Activated CD4-positive, alpha-beta T cell treated with anti-CD3 and anti-CD28 coated beads, Interleukin-2, amount 10 ng/mL, durations not matched to agents 24 days and 14 days (primary cell): ENCODE measurements around the gene CDC14B. TPM values are rescaled to one million over a fixed set of nuclear protein-coding genes. Genes with fewer than 3 reads are reported as not detected.
"Not testable (repeated sequence)": the region's sequence is repeated elsewhere in the genome, so short reads cannot be mapped to it uniquely, and the experiment has no call there.

ENCODE experiments used
- DNase-seq: peaks from one replicate; pipeline ENCODE4 v3.0.0; 2022
- H3K27ac Mint-ChIP-seq: one replicate; pipeline ENCODE4 v1.8.0; 2022; ENCODE audit warnings: mild to moderate bottlenecking, mixed read lengths
- H3K27me3 Mint-ChIP-seq: one replicate; pipeline ENCODE4 v1.8.0; 2022; ENCODE audit warnings: mixed read lengths
- H3K36me3 Mint-ChIP-seq: one replicate; pipeline ENCODE4 v1.8.0; 2022; ENCODE audit warnings: low read depth, mild to moderate bottlenecking, mixed read lengths
- H3K4me1 Mint-ChIP-seq: one replicate; pipeline ENCODE4 v1.8.0; 2021; ENCODE audit warnings: mixed read lengths
- H3K4me3 Mint-ChIP-seq: one replicate; pipeline ENCODE4 v1.8.0; 2022; ENCODE audit warnings: mild to moderate bottlenecking, moderate library complexity, mixed read lengths
- H3K9me3 Mint-ChIP-seq: one replicate; pipeline ENCODE4 v1.8.0; 2021; ENCODE audit warnings: mixed read lengths
- intact Hi-C: fragments of 100-400 bp; cut with micrococcal nuclease; formaldehyde crosslinking; loops from one replicate; pipeline ENCODE4 v1.15.1; 2023
- total RNA-seq: library from RNA; stranded (reverse); gene quantifications from 2 replicates; pipeline ENCODE4 v1.2.3, GENCODE V29; 2022

The CDC14B gene
- total RNA-seq: 1.0 and 1.1 TPM in 2 replicates

GRCh38 chr9:96619491-96620180 lies at the start of gene CDC14B:
TSS of gene CDC14B (minus strand) at chr9:96619843. CDS start at chr9:96619378, 465 bp downstream.
- no peaks in the 10 kb centered on the region for H3K36me3 Mint-ChIP-seq
- H3K27ac Mint-ChIP-seq: no peak within 1 kb of the TSS
- H3K9me3 Mint-ChIP-seq: no peaks in the 10 kb centered on the region
- peak; percentile 86 for DNase-seq
- H3K27me3 Mint-ChIP-seq: peaks cover 48% of the 10 kb centered on the region
- peaks cover 4% of the 10 kb centered on the region for H3K4me1 Mint-ChIP-seq
- H3K4me3 Mint-ChIP-seq: peak within 1 kb of the TSS; percentile 60
- intact Hi-C loops: no loop called here

- H3K4me3 Mint-ChIP-seq: no peak overlapping the region
- peaks cover 2% of the 10 kb centered on the region for H3K27me3 Mint-ChIP-seq
- H3K27ac Mint-ChIP-seq: no peak overlapping the region
- no peak for DNase-seq
- intact Hi-C loops: no loop called here
- no peaks in the 10 kb centered on the region for H3K36me3 Mint-ChIP-seq
- H3K4me1 Mint-ChIP-seq: peaks cover 2% of the 10 kb centered on the region
- H3K9me3 Mint-ChIP-seq: no peaks in the 10 kb centered on the region
Measured at GRCh38 chr9:96668868-96669534, 49.4 kb upstream of the CDC14B start.

- no peak overlapping the region for H3K27ac Mint-ChIP-seq
- H3K4me1 Mint-ChIP-seq: peaks cover 2% of the 10 kb centered on the region
- H3K4me3 Mint-ChIP-seq: no peak overlapping the region
- H3K9me3 Mint-ChIP-seq: no peaks in the 10 kb centered on the region
- no peaks in the 10 kb centered on the region for H3K36me3 Mint-ChIP-seq
- intact Hi-C loops: loop anchor here (1.0 kb wide), 1 partner anchor 340 kb away; no protein-coding TSS in a partner anchor
- peaks cover 5% of the 10 kb centered on the region for H3K27me3 Mint-ChIP-seq
- DNase-seq: no peak
Measured at GRCh38 chr9:96667363-96667728, 47.7 kb upstream of the CDC14B start.

- not testable (repeated sequence) for H3K27me3 Mint-ChIP-seq, H3K9me3 Mint-ChIP-seq, H3K36me3 Mint-ChIP-seq, H3K4me1 Mint-ChIP-seq, H3K27ac Mint-ChIP-seq, H3K4me3 Mint-ChIP-seq
- peak; percentile 68 for DNase-seq
- intact Hi-C loops: loop anchor here (1.0 kb wide), 1 partner anchor 340 kb away; no protein-coding TSS in a partner anchor
Measured at GRCh38 chr9:96666653-96667362, 47.2 kb upstream of the CDC14B start.

- H3K27ac Mint-ChIP-seq: no peak overlapping the region
- no peak for DNase-seq
- H3K27me3 Mint-ChIP-seq: peaks cover 5% of the 10 kb centered on the region
- no peaks in the 10 kb centered on the region for H3K36me3 Mint-ChIP-seq
- no peak overlapping the region for H3K4me3 Mint-ChIP-seq
- H3K9me3 Mint-ChIP-seq: no peaks in the 10 kb centered on the region
- peaks cover 2% of the 10 kb centered on the region for H3K4me1 Mint-ChIP-seq
- intact Hi-C loops: no loop called here
Measured at GRCh38 chr9:96665789-96666188, 46.1 kb upstream of the CDC14B start.

GRCh38 chr9:96663506-96664120 lies 44.0 kb upstream of the CDC14B start:
- peaks cover 2% of the 10 kb centered on the region for H3K4me1 Mint-ChIP-seq
- no peak overlapping the region for H3K27ac Mint-ChIP-seq
- peaks cover 5% of the 10 kb centered on the region for H3K27me3 Mint-ChIP-seq
- no peaks in the 10 kb centered on the region for H3K9me3 Mint-ChIP-seq
- H3K4me3 Mint-ChIP-seq: no peak overlapping the region
- H3K36me3 Mint-ChIP-seq: no peaks in the 10 kb centered on the region
- intact Hi-C loops: no loop called here
- no peak for DNase-seq

GRCh38 chr9:96661711-96662110 lies 42.1 kb upstream of the CDC14B start:
- Mint-ChIP-seq H3K4me1 (peaks cover 2% of the 10 kb centered on the region), H3K36me3 (no peaks in the 10 kb centered on the region), H3K27me3 (peaks cover 14% of the 10 kb centered on the region), H3K4me3 (no peak overlapping the region), H3K9me3 (no peaks in the 10 kb centered on the region), H3K27ac (no peak overlapping the region)
- intact Hi-C loops: no loop called here
- no peak for DNase-seq

- Mint-ChIP-seq H3K27ac (no peak overlapping the region), H3K36me3 (no peaks in the 10 kb centered on the region), H3K27me3 (peaks cover 15% of the 10 kb centered on the region), H3K4me3 (no peak overlapping the region), H3K9me3 (no peaks in the 10 kb centered on the region), H3K4me1 (peaks cover 4% of the 10 kb centered on the region)
- intact Hi-C loops: no loop called here
- no peak for DNase-seq
Measured at GRCh38 chr9:96660692-96661248, 41.1 kb upstream of the CDC14B start.

- no peaks in the 10 kb centered on the region for H3K36me3 Mint-ChIP-seq
- peak; percentile 92 for DNase-seq
- peak within 1 kb of the TSS; percentile 88 for H3K27ac Mint-ChIP-seq
- H3K4me3 Mint-ChIP-seq: peak within 1 kb of the TSS; percentile 89
- peaks cover 10% of the 10 kb centered on the region for H3K27me3 Mint-ChIP-seq
- H3K4me1 Mint-ChIP-seq: peaks cover 12% of the 10 kb centered on the region
- intact Hi-C loops: loop anchor here (1.0 kb wide), 1 partner anchor 237 kb away; the partner anchor contains the start of gene ZNF367
- H3K9me3 Mint-ChIP-seq: no peaks in the 10 kb centered on the region
Measured at GRCh38 chr9:96655198-96655851, 35.7 kb upstream of the CDC14B start, which contains the start of gene PRXL2C. TSS of gene PRXL2C (minus strand) at chr9:96655317. CDS start at chr9:96655281, 36 bp downstream.

- Mint-ChIP-seq H3K4me1 (peaks cover 12% of the 10 kb centered on the region), H3K9me3 (no peaks in the 10 kb centered on the region), H3K4me3 (peak overlapping the region; percentile 89), H3K27ac (peak overlapping the region; percentile 88), H3K36me3 (peaks cover 4% of the 10 kb centered on the region), H3K27me3 (peaks cover 10% of the 10 kb centered on the region)
- DNase-seq: peak; percentile 88
- intact Hi-C loops: loop anchor here (1.0 to 5.0 kb wide), 2 partner anchors 87 to 236 kb away; partner anchors contain the start of gene ZNF367
Measured at GRCh38 chr9:96654450-96655197, 35.0 kb upstream of the CDC14B start.

GRCh38 chr9:96651626-96652025 lies 32.0 kb upstream of the CDC14B start:
- no peak for DNase-seq
- Mint-ChIP-seq H3K36me3 (peaks cover 9% of the 10 kb centered on the region), H3K27me3 (peaks cover 2% of the 10 kb centered on the region), H3K4me1 (peaks cover 12% of the 10 kb centered on the region), H3K27ac (no peak overlapping the region), H3K9me3 (no peaks in the 10 kb centered on the region), H3K4me3 (no peak overlapping the region)
- intact Hi-C loops: loop anchor here (1.0 to 5.0 kb wide), 3 partner anchors 84 to 324 kb away; no protein-coding TSS in a partner anchor

- Mint-ChIP-seq H3K4me3 (no peak overlapping the region), H3K4me1 (peaks cover 7% of the 10 kb centered on the region), H3K36me3 (peaks cover 16% of the 10 kb centered on the region), H3K9me3 (no peaks in the 10 kb centered on the region), H3K27me3 (no peaks in the 10 kb centered on the region), H3K27ac (no peak overlapping the region)
- intact Hi-C loops: loop anchor here (5.0 kb wide), 1 partner anchor 82 kb away; no protein-coding TSS in a partner anchor
- no peak for DNase-seq
Measured at GRCh38 chr9:96649620-96650324, 30.1 kb upstream of the CDC14B start.
